IPS DF 4.7 (cell line): ENCODE measurements around the gene GRIN2A.

Experiments
- DNase-seq: peaks from one replicate; pipeline ENCODE4 v3.0.0-alpha.2; 2013; ENCODE audit warnings: low spot score; ENCODE audit errors: extremely low read depth

GRIN2A gene

DNA sequence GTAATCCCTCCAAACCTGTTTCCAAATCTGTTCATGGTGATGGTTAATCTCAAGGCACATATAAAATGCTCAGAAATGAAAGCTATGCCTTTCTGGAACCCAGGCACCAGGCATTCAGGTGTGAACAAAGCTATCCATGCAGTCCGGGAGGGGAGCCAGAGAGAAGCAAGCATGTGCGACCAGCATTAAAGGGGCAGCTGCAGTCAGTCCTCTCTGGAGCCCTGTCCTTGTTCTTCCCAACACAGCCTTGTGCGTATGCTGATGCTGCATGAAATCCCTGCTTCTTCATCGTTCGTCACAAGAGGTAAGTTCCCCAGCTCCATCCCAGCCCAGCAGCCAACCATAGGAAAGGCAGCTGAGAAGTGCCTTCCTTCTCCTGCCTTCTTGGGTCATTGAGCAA, 148.7 kb downstream of the GRIN2A start:
- no peak for DNase-seq

DNA sequence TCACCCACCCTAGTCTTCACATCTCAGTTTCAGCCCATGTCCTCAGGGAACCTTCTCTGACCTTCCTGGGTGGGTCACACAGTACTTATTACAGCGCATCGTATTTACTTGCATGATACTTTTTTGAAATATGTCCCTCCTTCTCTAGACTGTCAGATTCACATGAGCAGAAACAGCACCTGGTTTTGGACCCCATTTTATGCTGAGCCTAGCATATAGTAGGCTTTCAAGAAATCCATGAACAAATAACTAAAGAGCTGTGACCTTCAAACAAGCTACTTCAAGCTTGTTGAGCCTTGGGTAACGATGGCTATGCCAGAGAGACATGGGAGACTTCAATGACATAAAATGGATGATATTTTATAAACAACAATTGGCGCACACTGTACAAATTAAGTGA, 150.3 kb downstream of the GRIN2A start:
- DNase-seq: no peak

DNA sequence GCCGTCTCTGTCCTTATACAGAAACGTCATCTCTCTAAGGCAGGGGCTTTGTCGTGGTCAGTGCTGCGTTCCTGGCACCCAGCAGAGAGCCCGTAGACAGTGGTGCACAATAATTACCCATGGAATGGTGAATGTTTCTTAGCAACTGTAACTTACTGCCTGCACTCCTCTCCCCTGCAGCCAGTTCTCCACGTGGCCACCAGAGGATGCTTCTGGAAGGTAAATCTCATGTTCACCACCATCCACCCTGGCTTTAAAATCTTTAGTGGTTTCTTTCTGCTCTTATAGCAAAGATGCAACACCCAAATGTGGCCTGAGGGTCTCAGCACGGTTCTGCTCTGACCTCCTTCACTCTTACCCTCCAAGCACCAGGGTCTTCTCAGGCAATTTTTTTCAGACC, 150.8 kb downstream of the GRIN2A start:
- DNase-seq: no peak

DNA sequence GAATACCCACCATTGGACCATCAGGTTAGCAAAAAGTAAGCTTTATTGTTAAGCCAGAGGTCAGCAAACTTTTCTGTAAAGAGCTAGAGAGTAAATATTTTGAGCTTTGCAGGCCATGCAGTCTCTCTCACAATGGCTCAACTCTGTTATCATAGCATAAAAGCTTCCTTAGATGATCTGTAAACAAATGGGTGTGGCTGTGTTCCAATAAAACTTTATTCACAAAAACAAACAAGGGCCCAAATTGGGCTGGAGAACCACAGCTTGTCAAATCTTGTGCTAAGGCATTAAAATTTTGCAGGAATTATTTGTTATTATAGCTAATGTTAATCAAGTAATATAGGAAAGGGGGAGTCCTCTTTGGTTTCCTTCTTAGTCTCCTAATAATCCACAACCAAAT, 153.6 kb downstream of the GRIN2A start:
- no peak for DNase-seq

DNA sequence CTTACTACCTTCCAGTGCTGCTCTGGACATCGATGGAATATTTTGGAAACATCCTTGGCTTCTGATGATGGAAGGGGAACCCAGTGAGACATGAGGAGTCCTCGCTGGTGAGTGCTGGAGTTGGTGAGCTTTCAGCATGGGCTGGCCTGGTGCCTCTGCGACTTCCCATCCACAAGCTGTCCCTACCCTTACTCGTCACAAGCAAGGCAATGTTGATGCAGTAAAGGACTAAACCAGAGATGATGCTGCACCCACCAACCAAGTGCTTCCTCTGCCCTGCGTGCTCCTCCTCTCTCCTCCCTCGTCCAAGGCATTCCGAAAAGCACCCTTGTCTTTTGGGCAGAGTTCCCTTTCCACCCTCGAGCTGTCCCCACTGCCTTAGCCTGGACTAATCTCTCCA, 154.7 kb downstream of the GRIN2A start:
- DNase-seq: no peak

DNA sequence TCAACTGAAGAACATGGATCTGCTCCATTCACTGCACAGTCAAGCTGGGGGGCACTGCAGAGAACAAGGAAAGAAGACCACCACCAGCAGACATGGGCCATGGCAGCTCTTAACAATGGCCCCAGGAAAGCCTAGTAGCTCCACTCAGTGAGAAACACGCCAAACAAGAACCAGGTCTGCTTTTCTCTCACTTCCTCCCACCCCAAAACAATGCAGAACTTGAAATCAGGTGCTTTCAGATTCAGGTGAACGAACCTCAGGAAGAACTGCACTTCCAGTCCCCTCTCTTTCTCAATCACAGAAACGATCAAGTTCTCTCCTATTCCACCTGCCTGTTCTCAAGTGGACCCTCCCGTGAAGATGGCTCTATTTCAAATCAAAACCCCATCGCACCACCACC, 155.6 kb downstream of the GRIN2A start:
- no peak for DNase-seq

DNA sequence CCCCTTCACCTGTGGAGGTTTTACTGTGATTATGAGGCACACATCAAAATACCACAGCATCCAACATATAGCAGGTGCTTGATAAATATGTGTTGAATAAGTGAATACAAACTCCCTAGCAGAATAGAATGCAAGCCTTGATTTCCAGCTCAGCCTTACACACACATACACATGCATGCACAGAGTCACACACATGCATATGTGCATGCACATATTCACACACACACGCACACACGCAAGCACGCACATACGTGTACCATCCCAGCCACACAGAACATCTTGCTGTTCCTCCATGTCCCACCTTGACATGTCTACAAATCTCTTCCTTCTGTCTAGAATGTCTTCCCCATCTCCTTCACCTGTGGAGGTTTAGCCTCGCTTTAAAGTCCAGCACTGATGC, 160.1 kb downstream of the GRIN2A start:
- DNase-seq: no peak

DNA sequence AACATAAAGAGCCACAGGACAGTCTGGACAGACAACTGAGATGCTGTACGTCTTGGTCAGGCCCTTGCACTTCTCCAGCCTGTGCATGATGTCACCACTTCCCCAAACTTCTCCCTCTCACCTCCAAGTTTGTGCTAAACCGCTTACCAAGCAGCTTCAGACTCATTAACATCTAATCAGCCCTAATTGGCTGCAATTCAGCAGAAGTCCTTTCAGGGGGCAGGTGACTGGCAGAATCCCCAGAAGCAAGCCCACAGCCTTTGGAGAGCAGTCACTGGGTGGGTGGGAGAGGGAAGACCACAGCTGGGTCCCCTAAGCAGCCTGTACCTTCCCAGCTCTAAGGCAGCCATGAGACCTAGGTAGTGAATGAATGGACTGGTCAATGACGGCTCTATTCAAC, 161.4 kb downstream of the GRIN2A start:
- no peak for DNase-seq

DNA sequence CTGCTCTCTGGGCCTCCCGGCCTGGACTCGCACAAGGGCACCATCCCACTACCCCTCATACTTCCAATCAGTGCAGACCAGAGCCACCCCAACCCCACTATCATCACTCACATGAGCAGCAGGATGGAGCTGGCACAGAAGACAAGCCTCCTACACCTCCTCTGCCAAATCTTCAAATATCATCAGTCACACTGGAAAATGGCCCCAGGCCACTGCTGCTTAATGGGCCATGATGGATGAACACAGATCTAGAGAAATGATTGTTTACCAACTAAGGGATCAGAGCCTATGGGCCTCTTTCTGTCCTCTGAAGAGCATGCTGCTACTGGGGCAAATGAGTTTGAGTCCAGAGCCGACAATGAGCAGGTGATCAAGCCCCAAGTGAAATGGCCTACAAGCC, 165.5 kb downstream of the GRIN2A start:
- no peak for DNase-seq

DNA sequence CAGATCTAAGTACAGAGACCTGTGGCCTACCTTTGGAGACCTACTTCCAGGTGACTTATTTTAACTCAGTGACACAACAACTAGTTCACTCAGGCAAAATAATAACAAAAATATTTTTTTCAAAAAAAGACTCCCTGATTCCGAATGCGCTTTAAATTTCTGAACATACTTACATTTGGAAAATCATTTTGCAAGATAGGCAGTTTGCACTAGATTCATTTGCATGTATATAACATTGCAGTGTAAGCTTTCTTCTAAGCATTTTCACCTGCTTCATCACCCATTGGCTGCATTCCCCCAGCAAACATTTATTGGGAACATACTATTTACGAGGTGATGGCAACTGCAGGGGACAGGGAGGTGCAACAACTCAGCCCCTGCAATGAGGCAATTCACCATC, 166.8 kb downstream of the GRIN2A start:
- no peak for DNase-seq

DNA sequence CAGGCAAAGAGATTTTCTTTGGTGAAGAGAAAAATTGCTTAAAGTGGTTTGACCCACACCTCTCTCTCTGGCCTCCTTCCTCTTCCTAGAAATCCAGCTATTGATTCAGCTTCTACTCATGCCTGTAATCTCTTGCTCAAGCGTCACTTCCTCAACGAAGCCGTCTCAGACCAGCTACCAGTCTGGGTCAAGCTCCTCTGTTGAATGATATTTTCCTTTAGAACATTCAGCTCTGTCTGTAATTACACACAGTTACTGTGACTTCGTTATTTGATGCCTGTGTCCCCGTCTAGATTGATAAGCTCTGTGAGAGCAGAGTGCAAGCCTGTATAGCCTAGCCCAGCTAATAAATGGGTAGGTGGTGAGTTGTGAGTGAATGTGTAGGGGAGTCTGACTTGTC, 168.5 kb downstream of the GRIN2A start:
- DNase-seq: no peak

DNA sequence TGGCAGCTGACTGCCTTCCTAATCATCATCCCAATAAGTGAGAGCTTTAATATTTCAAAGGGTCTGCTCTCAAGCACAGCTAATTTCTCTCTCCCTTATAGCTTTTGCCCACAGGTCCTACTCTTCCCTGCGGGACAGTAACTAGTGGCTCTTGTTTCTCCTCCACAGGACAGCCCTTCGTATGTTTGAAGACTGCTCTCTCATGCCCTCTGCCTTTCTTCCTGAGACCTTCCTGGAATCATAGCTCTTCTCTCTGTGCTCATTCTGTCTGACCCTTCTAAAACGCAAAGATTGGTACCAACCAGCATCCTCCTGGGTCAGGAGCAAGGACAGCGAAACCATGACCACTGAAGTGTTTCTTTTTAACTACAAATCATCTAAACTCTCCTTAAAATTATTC, 168.9 kb downstream of the GRIN2A start:
- DNase-seq: peak; percentile 7

DNA sequence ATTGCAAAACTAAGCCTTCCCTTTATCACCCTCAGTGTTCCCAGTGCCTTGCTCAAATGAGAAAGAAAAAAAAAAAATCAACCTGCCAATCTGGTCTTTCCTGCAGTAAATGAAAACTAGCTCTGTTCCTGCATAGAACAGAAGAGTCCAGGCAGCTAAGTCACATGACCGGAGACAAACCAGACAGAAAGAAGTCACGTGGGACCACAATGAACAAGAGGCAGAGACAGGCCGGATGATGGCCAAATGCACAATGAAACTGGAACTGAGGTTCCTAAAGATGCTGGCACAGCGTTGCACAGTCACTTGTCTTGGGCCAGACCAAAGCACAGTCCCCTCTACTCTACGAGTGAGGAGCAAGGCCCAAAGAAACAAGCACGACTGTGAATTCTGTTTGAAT, 172.5 kb downstream of the GRIN2A start:
- no peak for DNase-seq

DNA sequence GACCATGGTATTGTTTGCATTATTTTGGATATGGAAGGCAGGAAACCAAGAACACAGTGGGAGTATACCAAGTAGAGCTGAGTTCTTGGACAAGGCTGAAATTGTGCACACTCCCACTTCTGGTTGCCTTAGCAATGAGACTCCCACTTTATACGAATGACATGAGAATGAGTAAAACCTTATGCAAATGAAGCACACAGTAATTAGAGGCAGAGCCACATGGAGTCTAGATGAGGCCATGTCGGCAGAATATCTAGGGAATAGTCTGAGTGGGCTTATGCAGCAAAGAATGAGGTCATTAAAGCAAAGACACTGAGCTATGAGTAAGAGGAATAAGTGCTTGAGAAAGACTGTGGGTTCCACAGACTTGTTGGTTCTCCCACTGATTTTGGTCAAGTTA, 178.7 kb downstream of the GRIN2A start:
- no peak for DNase-seq

DNA sequence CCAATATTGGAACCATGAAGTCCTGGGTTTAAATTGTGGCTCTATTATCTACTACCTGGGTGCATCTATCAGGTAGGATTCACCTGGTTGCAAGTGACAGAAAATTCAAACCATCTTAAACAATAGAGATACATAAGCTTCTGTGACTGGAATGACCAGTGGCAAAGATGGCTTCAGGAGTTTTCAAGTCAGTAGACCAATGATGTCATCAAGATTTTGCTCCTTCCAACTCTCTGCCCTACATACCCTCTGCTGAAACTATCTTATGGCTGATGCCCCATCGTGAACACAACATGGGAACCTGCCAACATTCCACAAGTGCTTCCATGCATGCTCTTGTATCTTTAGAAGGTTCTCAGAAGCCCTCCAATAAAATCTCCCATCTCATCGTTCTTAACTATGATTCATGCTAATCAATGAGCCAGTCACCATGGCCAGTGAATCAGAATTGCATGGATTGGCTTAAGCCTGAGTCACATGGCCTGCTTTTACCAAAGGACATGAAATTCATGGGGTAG, 180.9 kb downstream of the GRIN2A start:
- no peak for DNase-seq

DNA sequence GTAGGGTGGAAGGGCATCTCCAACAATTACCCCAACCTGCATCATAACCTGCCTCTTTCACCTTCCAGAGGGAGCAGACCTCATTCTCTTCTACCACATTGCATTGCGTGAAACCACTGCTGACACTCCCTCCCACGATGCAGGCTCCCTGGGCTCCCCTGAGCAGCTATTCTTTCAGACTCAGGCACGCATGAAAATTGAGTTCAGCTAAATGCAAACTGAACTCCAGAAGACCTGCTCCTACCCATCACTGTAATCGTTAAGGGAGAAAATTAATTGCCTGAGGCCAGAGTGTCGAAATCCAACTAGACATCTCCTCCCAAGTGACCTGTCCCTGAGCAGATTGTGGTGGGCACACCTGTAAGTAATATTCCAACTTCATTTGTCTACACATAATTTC, 186.0 kb downstream of the GRIN2A start:
- DNase-seq: no peak

DNA sequence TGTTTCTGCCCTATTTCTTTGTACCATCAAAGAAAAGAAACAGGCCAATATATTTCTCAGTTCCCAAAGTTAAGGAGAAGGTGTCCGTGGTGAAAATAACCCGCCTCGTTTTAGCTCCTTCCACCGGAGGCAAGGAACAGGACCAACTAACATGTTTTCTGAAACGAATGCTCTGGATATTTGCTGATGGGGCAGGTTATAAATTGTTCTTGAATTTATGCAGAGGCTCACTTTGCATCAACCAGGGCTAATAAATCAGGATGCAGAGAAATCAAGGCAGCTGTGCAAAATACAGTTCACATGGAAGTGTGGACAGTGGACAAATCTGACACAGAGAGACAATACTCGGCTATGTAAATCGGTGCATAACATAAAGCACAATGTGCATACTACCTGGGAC, 189.8 kb downstream of the GRIN2A start:
- no peak for DNase-seq

DNA sequence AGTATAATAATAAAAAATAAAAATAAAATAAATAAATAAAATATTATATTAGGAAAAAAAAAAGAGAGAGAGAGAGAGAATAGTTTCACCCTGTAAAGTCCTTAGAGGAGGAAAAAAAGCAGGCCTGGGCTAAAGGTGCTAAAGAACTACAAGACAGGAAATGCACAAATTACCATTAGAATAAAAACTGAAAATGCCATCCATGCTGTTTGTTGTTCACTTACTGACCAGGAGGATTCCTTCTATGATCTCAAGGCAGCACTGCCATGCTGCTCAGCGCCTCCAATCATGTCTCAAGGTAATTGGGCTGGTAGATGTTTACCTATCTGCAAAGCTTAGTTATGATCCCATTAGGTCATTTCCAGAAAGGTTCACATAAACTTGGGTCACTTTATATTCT, 201.2 kb downstream of the GRIN2A start:
- no peak for DNase-seq

DNA sequence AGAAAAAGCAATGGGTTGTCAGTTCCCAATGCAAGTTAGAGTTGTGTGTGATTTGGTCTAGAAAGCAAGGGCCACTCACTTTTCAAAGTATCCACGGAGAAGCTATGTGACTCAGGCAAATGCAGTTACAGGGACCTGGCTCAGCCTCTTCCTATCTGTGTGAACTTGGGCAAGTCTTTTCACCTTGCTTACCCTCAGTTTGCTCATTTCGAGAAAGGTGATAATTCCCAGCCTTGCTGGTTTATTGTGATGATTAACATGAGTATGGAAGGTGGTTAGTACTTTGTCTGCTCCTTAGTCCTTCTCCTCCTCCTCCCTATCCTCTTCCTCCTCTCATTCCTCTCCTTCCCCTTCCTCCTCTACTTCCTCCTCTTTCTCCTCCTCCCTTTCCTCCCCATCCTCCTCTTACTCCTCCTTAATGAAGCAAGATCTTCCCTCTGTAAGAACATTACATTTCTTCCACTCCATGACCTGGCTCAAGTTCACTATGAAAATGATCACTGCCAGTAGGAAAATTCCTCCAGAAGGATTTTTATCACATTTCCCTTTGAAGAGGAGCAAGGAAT, 204.0 kb downstream of the GRIN2A start:
- DNase-seq: no peak

DNA sequence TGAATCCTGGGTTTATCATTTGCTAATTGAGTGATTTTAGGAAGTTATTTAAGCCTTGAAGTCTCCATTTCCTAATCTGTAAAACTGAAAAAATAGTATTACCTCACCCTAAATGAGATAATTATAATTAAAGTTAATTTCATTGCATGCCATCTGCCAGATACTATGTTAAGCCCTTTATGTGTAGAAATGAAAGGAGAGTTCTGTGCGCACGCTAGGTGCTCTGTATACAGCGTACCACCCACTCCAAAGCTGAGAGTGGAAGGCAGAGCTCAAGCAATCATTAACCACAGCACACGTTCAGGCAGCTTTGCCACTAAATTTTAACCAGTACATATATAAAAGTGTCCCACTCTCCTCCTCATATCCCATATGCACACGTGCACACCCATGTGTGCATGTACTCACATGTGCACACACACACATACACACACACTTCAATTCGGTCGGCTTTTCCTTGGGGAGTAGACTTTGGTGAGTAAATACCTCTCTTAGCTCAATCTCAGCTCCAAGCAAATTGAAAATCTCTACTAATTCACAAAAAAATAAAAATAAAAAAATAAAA, 204.8 kb downstream of the GRIN2A start:
- DNase-seq: no peak

DNA sequence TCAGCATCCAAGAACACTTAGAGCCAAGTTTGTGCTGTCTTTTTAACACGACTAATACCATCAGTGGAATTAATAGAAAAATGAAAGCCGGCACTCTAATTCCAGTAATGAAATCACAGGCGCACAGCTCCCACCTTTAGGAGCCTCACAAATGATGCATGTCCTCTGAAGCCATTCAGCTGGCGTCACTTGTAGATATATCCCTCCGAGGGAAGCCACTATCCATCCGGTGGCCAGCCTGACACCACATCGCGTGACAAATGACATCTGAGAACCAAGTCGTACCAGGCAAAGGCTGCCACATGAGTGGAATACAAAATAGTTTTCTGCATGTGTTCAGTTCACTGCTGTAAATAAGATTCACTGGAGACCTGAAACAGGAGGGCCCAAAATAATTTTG, 205.6 kb downstream of the GRIN2A start:
- DNase-seq: no peak

DNA sequence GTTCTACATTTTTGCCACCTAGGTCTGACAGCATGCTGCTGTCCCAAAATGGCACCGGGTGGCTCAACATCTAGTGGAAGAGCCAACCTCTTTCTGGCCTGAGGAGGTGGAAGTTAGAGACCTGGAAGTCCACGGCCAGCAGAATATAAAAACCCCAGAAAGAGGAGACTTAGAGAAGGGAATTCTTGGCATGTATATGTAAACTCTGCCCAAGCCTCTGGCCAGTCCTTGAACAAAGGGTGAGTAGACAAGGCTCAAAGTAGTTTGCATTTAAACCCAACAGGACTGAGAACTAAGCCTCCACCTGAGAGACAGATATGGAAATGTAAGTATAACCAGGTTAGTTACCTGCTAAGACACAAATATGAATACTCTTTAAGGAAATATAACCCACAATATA, 210.3 kb downstream of the GRIN2A start:
- peak; percentile 28 for DNase-seq

DNA sequence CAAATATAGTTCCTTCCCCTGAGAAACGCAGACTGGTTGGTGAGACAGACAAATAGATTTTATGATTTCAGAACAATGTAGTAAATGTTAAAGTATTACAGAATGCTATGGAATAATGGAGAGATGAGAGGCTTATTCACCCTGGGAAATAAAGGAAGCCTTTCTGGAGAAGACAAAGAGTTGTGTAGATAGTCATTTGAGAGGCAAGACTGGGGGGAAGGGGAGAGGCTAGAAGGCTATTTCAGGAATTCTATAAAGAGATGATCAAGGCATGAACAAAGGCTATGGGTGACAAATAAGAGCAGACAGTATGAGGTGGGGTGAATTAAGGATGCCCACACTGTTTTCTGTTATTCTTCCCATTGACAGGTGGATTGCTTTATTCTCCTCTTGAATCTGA, 211.4 kb downstream of the GRIN2A start:
- DNase-seq: no peak

DNA sequence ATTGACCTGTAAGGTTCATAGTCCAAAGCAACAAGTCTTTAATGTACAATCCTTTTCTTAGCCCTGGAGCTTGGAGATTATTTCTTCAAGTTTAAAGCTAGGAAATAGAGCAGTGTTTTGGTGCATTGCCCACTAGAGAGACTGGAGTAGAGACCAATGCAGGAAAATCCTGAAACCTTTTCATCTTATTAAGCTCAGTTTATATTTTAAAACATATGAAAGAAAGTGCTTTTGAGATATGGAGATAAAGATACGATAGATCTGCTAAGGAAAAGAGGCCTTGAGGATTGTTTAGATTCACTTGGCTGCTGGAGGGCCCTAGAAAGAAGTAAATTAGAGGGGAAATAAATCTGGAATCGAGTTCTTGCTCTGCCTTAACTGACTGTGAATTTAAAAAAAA, 212.0 kb downstream of the GRIN2A start:
- no peak for DNase-seq
